Measurements from ENCODE around the gene IL4R. TPM values are rescaled to one million over a fixed set of nuclear protein-coding genes. Genes with fewer than 3 reads are reported as not detected.
A peak's percentile ranks its signal among the peaks of the same experiment; 100 is the strongest.
"Not testable (repeated sequence)": the region's sequence is repeated elsewhere in the genome, so short reads cannot be mapped to it uniquely, and the experiment has no call there.

Gene IL4R
- total RNA-seq, 1 donor from 2014 or later, result 85.8 TPM

DNA sequence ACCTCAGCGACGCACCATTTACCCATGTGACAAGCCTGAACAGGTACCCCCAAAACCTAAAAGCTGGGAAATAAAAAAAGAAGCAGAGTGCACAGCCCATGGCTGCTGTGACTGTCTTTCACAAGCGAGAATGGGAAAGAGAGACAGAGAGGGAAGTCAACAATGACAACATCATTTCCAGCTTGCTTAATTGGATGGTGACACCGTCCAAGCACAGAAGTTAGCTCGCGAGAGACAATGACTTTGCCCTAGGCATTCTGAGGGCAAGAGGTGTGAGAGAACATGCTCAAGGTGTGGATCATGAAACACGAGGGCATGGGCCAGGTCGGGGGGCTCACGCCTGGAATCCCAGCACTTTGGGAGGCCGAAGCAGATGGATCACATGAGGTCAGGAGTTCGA, 25.9 kb upstream of the IL4R start:
- no peak for DNase-seq (ENCODE audit: low spot score)

- not testable (repeated sequence) for DNase-seq (ENCODE audit: low spot score)
These were observed 25.5 kb upstream of the IL4R start for GRCh38 chr16:27288313-27288712.

GRCh38 chr16:27289669-27290068, 24.1 kb upstream of the IL4R start:
- DNase-seq (ENCODE audit: low spot score), result no peak

DNA sequence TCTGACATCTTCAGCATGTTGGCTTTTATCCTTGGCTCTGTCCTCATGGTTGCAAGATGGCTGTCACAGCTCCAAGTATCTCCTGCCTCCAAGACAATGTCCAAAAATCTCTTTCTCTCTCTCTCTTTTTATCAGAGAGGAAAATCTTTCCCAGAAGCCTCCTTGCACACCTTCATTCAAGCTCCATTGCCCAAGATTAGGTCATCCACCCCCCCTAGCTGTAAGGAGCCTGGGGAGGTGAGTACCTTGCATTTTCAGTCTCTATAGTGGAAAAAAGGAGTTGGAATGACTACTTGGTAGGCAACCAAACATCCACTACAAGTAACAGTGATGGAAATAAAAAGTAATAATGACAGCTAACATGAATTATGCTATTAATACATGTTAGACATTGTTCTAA, 23.2 kb upstream of the IL4R start:
- no peak for DNase-seq (ENCODE audit: low spot score)

DNA sequence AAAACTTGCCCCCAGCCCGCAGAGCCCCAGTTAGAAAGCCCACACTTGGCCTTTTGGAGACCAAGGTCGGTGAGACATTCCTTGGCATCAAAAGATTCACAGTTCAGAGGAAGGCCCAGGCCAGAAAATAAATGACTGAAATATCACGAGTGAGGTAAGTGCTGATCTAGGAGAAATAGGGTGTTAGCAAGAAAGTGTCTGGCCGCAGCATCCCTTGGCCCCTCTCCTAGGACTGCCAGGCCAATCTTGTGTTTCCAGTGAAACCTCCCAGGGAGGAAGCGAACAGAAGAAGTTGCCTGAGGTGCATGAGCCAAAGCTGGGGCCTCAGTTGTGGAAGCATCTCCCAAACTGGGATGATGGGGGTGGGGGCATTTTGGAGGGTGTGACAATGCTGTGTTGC, 22.7 kb upstream of the IL4R start:
- DNase-seq (ENCODE audit: low spot score), result no peak

DNA sequence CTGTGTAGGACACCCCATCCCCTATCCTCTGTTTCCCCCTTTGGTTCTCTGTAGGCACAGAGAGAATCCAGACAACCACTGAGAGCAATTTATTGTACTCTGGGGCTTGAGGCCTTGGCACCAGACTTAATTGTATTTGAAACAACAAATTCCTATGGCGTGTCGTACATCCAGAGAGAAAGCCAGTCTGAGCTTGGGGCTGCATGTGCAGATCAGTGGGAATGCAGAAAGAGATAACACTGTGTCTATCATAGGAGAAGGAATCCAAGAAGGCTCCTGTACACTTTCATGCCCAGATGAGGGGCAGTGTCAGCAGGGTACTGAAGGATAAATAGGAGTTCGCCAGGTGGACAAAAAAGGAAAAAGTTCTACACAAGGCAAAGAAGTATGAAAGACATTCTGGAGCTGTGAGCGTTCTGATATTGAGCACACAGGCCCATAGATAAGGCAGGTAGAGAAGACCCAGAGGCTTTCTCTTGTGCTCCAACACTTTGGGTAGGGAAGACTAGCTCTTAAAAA, 22.0 kb upstream of the IL4R start:
- no peak for DNase-seq (ENCODE audit: low spot score)

- DNase-seq (ENCODE audit: low spot score), result peak; percentile 53
These were observed 20.4 kb upstream of the IL4R start for GRCh38 chr16:27293343-27293742.

- no peak for DNase-seq (ENCODE audit: low spot score)
These were observed 15.6 kb upstream of the IL4R start for GRCh38 chr16:27298132-27298531.

DNA sequence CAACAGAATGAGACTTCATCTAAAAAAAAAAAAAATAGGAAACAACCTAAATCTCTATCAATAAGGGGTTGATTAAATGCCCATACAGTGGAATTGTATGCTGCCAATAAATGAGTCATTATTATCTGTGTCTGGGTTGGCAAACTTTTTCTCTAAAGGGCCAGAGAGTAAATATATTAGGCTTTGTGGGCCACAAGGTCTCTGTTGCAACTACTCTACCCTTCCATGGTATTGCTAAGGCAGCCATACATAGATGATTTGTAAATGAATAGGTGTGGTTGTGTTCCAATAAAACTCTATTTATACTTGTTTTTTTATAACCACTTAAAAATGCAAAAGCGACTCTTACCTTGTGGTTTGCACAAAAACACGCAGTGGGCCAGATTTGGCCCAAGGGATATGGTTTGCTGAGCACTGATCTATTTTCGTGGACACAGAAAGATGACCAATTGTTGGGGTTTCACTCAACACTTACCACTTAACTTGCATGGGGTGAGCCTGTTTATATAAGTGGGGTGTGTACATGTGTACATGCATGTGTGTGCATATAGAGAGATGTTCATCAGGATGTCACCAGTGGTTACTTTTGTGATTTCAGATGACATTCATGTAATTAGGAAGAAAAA, 12.4 kb upstream of the IL4R start:
- DNase-seq (ENCODE audit: low spot score), result peak; percentile 57

- no peak for DNase-seq (ENCODE audit: low spot score)
These were observed 11.6 kb upstream of the IL4R start for GRCh38 chr16:27302126-27302525.

DNA sequence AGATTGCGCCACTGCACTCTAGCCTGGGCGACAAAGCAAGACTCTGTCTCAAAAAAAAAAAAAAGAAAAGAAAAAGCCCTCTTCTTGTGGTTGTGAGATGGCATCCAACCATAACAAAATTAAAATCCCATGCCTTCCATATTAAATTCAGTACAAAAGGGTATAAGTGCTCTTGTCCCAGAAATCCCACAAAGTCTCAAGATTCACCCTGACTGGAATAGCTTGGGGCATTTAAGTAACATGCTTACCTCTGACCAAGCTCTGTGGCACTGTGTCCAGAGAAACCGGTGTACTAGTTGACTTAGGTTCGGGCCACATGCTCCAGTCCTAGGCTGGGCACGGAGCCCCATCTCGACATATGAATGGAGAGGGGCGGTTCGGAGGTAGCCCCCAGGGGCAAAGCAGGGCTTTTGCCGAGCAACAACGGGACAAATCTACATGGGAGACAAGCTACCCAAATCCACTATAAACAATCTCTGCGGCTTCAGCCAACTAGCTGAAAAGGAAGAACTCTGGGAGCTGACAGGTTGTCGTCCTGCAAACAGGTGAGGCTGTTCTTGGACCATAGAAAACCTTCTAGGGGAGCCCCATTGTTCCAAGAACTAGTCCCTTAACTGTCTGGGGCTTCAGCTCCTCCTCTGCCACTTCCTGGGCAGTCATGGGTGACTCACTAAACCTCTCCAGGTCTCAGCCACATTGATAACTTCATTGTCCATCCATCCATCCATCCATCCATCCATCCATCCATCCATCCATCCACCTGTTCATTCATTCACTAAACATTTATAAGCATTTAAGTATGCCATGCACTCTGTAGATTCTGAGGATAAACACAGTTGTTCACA, 10.3 kb upstream of the IL4R start:
- DNase-seq (ENCODE audit: low spot score), result peak; percentile 67

DNA sequence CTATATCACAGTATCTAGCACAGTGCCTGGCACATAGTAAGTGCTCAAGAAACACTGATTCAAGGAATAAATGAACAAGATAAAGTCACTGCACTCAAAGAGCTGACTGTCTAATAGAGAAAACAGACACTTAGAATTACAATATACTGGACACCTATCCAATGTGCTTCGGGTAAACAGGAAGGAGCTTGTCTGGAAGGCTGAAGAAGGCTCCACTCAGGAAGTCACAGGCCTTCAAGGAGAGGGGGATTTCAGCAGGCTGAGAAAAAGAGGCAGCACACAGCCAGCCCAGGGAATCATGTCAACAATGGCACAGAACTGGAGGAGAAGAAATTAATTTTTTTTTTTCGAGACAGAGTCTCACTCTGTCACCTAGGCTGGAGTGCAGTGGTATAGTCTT, 9.7 kb upstream of the IL4R start:
- no peak for DNase-seq (ENCODE audit: low spot score)

DNA sequence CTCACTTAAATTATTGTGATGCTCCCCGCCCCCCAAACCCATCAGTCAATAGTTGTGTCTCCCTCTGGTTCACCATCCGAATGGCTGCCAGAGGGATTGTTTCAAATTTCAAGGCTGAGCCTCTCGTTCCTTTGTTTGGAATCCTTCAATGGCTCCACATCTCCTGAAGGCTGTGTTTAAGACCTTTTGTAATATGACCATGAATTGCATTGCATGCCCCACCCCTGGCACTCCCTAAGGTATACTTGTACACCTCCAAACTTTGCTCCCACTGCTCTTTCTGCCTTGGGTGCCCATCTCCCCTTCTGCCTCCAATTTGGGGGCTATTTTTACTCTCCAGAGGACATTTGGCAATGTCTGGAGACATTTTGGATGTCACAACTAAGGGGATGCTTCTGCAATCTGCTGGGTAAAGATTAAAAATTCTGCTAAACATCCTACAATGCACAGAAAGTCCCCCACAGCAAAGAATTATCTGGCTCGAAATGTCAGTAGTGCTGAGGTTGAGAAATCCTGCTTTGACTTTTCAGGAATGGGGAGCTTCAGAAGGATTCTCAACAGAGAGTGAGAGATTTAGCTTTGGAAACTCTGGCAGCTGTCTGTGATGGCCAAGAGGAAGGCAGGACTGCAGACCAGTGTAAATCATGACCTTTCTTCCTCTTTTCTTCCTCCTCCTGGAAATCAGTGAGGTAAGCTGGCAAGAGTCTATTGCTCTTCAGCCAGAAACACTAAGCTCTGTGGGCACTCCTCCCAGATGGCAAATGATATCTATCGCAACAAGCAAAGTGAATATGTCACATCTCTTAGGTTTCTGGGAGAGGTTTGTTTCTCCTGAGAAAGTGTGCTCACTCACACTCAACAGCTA, 8.7 kb upstream of the IL4R start:
- DNase-seq (ENCODE audit: low spot score), result no peak

- peak; percentile 9 for DNase-seq (ENCODE audit: low spot score)
These were observed 7.8 kb upstream of the IL4R start for GRCh38 chr16:27305839-27306442.

GRCh38 chr16:27308792-27309191, 5.0 kb upstream of the IL4R start:
- DNase-seq (ENCODE audit: low spot score), result no peak

- peak; percentile 26 for DNase-seq (ENCODE audit: low spot score)
These were observed 3.0 kb upstream of the IL4R start for GRCh38 chr16:27310576-27311447.

- DNase-seq (ENCODE audit: low spot score), result no peak
These were observed 2.3 kb upstream of the IL4R start for GRCh38 chr16:27311448-27311830.

- DNase-seq (ENCODE audit: low spot score), result peak; percentile 81
These were observed 1.9 kb upstream of the IL4R start for GRCh38 chr16:27311897-27312303.

DNA sequence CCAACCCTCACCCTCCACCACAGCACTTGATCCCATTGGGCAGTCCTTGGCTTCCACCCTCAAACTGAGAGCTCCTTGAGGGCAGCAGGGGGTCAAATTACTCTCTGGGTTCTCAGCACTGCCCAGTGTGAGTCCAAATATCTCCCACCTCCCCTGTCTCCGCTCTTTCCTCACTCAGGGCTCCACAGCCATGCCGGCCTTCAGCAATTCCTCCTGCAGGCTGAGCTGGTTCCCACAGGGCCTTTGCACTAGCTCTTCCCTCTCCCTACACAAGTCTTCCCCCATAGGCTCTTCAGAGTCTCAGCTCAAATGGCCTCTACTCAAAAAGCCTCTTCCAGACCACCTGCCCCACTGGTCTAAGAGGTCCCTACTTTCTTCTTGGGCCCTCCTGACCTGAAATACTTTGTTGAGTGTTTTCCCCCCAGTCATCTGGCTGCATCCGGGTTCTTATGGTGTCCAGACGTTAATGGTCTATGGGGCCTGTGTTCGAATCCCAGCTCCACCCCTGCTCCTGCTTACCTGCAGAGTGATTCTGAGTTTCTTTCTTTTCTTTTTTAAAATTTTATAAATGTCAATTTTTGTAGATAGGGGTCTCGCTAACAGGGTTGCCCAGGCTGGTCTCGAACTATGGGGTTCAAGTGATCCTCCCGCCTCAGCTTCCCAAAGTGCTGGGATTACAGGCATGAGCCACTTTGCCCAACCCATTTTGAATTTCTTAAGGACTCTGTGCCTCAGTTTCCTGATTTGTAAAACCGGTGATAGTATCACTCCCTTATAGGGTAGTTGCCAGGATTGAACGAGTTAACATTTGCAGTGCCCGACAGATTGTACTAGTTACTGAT, 973 bp upstream of the IL4R start:
- peak; percentile 49 for DNase-seq (ENCODE audit: low spot score)

Data from mesenteric fat pad (tissue), 1 donor.